HG02840 (cell line): Measurements from ENCODE around the gene DDX20.
"Not testable (repeated sequence)": the region's sequence is repeated elsewhere in the genome, so short reads cannot be mapped to it uniquely, and the experiment has no call there.

Source experiments
- ATAC-seq: cut with Tn5 transposase; IDR thresholded peaks from one replicate; pipeline ENCODE4 v1.9.1; 2021; ENCODE audit warnings: mild to moderate bottlenecking, moderate library complexity, moderate number of reproducible peaks; ENCODE audit not compliant: unreplicated experiment, low FRiP score

DDX20 gene

DNA sequence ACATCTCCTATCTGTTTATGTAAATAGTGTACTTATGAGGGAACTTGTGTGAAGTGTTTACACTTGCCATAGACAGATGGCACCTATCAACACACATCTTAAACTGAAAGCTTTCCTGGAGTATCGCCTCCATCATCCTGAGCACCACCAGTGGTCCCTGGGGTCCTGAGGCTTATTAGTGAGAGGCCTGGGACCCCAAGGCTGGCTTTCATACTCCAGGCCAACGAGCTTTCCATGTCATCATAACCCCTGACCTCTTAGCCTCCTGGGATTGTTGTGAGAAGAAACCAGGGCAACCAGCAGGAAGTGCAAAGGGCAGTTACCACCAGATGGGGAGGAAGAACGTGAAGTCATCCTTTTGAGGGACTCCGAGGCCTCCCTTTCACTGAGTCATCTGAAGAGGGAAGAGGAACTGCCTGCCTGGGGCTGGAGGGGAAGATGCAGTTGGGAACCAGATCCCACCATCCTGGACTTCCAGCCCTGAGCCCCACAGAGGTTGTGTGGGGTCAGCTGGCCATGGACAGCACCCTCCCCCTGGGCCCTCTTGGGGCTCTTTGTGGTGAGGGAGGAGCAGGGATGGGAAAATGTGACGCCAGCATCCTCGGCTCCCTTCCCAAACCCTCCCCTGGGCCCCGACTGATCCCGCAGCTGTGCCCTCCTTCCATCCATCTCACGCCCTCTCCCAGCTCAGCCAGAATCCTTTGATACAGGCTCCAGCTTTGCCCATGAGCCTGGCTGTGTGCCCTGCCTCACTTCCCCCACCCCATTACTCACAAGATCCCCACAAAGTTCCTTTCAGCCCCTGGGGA is 22.3 kb upstream of the DDX20 start:
- ATAC-seq: no peak

DNA sequence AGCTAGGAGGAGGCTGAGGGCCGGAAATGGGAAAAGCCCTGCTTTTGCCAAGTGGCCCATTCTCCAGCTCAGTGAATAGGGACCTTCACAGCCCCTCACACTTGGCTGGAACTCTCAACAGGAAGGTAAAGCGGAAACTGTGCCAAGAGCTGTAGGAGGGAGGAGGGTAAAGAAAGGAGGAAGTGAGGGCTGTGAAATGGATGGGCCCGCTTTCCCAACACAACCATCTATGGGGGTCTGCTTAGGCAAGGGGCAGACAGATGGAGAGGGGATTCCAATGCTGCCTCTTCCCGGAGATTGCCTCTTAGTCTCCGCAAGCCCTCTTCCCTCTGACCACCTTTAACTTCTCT is 21.7 kb upstream of the DDX20 start:
- ATAC-seq: no peak

DNA sequence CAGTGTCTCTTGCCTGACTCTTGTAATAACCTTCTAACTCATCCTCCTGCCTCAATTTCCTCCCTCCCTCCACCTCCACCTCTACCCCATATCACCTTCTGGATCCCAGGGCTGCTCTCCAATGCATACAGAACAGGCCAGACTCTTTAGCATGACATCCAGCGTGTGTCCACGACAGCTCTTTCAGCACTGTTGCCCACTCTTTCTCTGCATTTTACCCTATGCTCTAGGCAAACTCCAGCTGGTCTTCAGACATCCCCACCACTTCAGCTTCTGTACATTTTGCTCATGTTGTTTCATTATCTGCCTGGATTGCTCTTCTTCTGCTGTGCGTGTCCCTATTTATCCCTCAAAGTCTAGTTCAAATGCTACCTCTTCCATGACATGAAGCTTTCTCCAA is 21.3 kb upstream of the DDX20 start:
- ATAC-seq: no peak

- ATAC-seq: no peak
These were observed 20.8 kb upstream of the DDX20 start for GRCh38 chr1:111734856-111735255.

DNA sequence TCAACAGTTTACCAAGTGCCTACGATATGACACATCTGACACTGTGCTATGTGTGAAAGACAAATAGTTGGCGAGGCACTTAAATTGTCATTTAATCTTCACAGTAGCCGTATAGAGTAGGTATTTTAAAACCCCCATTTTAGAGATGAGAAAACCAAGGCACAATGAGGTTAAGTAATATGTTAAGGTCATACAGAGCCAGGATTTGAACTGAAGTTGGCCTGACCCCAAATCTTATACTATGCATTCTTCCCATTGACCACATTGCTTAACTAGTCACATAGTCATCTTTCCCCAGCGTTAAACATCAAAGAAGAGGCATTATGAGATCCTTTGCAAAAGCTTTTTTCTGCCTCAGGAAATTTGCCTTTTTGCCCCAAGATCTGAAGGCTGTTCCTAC is 20.4 kb upstream of the DDX20 start:
- ATAC-seq: no peak

GRCh38 chr1:111735858-111736544 is 19.7 kb upstream of the DDX20 start:
- no peak for ATAC-seq

DNA sequence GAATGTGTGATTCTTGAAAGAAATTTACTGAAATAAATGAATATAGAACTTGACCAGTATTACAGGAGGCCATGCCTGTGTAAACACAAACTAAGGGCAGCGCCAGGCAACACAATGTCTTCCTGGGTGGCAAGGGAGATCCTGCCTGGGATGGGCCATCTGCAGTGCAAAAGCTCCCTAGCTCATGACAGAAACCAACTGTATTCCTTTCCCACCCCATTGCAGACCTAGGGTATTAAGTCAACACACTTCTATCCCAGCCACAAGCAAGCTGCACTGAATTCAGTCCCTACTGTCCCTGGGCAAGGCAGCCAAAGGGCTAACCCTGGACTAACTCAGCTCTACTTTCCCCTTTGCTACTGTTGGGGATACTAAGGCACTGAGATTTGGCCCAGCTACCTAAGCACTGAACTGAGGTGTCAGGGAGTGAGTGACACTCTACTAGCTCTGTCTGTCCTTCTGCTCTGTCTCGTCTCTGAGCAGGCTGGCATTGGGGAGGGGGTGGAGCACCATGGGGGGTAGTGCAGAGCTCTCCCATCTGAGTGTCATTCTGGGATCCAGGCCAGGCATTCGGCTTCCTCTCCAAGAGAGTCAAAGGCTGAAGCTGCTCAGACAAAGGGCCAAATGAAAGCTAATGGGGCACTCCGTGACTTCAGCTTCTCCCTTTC is 19.0 kb upstream of the DDX20 start:
- no peak for ATAC-seq

- no peak for ATAC-seq
These were observed 18.2 kb upstream of the DDX20 start for GRCh38 chr1:111737216-111738132.

DNA sequence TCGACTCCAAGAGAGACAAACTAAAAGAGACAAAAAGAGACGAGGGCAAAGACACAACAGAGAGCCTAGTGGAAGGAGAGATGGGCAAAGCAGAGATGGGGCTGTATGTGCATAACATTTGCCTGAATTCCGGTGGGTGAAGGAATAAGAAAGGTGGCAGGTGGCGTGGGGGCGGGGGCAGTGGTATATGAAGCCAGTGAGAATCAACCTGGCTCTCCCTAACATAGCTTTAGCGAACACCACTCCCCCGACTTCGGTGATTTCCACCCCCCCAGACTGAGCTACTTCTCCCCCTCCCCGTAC is 17.6 kb upstream of the DDX20 start:
- ATAC-seq: no peak

- peak; percentile 53 for ATAC-seq
These were observed 17.1 kb upstream of the DDX20 start for GRCh38 chr1:111738436-111739193.

DNA sequence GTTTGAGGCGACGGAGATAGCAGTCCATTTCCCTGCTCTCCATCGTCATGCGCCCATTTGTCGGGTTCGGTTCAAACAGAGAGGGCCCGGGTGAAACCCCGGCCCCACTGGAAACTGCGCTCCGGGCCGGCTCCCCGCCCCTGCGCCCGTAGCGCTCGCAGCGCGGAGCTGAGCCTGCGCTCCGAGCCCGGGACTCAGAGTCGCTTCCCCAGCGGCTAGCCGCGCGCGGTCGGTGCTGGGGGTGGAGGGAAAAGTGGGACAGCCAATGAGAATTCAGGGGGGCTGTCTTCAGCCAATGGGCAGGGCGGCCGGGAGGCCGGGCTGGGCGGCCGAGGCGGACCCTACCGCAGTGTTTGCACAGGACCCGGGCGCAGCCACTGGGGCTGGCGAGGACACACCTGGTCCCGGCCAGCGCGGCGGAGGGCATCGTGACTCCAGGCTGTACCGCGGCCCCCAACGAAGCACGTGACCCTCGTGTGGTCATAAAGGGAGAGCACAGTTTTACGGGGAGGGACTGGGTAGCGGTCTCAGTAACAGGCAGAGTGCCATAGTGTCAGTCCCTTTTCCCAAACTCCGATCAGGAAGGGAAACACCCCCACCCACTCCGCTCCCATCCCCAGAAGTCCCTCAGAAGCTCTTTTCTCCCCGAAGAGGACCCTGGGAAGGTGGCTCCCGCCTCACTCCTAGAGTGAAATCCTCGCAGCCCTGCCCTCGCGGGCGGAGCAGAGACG is 16.3 kb upstream of the DDX20 start, which contains the start of gene INKA2:
Gene INKA2 (minus strand): TSS at position 202 of the 731 bp plus-strand sequence. CDS start 153 bp downstream, at position 49.
- peak; percentile 84 for ATAC-seq

DNA sequence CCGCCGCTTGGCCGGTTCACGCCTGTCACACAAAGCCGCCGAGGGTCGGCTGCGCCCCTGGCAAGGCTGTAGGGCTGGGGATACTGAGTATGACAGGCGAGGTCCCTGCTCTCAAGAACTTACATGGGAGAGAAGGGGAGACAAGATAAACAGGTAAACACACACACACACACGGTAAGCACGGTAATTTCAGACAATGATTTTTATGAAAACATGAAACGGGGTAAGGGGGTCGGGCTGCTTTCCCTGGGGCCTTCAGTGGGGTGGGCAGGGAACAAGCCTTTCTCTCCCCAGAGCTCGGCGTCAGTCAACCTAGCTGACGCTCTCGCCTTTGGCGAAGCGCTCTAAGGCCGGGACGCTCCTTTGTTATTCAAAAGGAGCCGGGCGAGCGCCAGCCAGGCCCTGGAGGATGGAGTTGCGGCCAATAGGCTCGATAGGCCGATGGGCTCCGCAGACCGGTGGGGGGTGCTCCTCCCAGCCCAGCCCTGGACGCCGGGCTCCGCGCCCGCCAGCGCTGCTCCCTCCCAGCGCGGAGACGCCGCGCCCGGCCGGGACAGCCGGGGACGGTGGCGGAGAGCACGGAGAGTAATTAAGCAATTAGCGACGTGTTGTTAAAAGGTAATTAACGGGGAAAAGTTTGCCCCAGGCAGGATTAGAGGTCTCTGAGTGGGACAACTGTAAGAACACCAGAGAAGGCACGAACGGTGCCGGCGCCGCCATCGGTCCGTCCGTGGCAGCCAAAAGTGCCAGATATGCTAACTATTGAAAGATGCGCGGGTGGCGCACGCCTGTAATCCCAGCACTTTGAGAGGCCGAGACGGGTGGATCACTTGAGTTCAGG is 15.6 kb upstream of the DDX20 start:
- ATAC-seq: no peak

DNA sequence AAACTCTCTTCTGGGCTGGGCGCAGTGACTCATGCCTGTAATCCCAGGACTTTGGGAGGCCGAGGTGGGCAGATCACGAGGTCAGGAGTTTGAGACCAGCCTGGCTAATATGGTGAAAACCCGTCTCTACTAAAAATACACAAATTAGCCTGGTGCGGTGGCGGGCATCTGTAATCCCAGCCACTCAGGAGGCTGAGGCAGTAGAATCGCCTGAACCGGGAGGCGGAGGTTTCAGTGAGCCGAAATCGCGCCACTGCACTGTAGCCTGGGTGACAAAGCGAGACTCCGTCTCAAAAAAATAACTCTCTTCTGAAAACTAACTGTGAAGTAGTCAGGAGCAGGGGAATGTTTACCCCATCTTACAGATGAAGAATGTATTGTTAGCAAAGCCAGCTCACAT is 13.4 kb upstream of the DDX20 start:
- not testable (repeated sequence) for ATAC-seq

GRCh38 chr1:111742938-111743549 is 12.7 kb upstream of the DDX20 start:
- no peak for ATAC-seq

- no peak for ATAC-seq
These were observed 12.0 kb upstream of the DDX20 start for GRCh38 chr1:111743679-111744101.

DNA sequence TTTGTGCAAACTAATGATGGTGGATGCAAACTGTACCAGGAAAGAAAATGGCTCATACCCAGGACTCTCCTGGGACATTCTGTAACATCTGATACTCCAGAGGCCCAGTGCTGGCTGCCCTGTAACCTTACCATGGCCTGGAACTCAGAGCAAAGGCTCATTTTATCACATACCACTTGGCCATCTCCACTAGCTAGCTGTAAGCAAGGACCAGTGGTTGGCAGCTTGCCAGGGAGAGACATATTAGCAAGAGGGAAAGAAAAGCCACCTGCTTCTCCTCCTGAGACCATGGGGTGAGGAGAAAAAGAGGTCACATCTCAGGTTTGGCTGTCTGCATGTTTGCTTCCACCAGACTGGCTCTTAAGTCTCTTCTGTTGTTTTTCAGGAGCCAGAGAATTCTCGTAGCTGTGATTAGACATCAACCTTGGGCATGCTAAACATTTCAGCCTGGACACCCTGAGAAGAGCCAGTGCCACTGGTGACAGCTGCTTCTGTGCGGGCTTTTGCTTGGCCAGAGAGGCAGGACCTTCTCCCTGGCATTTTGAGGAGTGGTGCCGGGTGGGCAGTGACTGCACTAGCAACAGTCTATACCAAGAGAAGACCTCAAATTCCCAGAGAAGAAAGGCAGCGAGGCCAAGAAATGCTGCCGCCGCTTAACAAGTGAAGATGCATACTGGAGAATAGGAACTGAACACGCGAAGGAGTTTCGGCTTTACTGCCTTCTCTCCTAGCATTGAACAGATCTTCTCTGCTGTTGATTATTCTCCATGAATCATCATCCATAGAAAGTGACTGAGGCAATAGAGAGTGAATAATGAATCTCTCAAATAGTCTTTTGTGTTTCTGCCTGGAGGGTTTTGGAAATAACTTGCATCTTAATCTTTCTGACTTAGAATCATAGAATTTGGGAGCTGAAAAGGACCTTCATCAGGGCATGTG is 9.8 kb upstream of the DDX20 start:
- no peak for ATAC-seq

DNA sequence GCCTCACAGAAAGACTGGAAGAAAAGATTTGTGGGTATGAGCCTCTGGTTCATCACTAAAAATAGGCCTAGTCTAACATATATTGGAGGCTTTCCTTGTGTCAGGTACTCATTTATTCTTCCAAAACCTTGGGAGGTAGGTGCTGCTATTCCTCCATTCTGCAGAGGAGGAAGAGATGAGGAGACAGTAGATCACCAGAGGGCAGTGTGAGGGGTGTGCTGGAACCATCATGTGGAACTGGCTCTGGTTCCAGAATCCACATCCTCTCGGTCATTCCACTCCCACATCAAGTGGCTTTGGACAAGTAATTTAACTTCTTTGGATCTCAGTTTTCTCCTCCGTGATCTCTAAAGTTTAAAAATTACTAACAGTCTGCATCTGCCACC is 9.1 kb upstream of the DDX20 start:
- no peak for ATAC-seq
